Spleen (tissue), 11 donors: Measurements from ENCODE around the gene PHF21A. TPM values are rescaled to one million over a fixed set of nuclear protein-coding genes. Genes with fewer than 3 reads are reported as not detected.
A peak's percentile ranks its signal among the peaks of the same experiment; 100 is the strongest.

Experiments
- DNase-seq: peaks from one replicate; pipeline ENCODE4 v3.0.0-alpha.2; 2020
- H3K27ac ChIP-seq, 8 donors: fragments of 200-600 bp; sonication (generic) in 7 of 8; 1 replicate in 4 of 8; 2 replicates in 4 of 8; pipeline versions ENCODE4 v1.5.0 to v1.8.0; 2016 to 2021; ENCODE audit warnings: inconsistent platforms in 4 of 8, mild to moderate bottlenecking in 4 of 8, moderate library complexity in 1 of 8
- H3K27me3 ChIP-seq, 7 donors: fragments of 200-600 bp; sonication (generic) in 6 of 7; replicated peaks in 1 of 7; 1 replicate in 4 of 7; 2 replicates in 3 of 7; pipeline versions ENCODE4 v1.5.0 to v1.8.0; 2016 to 2021; ENCODE audit warnings: inconsistent platforms in 3 of 7, mild to moderate bottlenecking in 1 of 7
- H3K36me3 ChIP-seq, 6 donors: fragments of 200-600 bp; sonication (generic) in 5 of 6; 1 replicate in 4 of 6; 2 replicates in 2 of 6; pipeline versions ENCODE4 v1.5.0 to v1.8.0; 2016 to 2021; ENCODE audit warnings: inconsistent platforms in 2 of 6
- H3K4me1 ChIP-seq, 6 donors: fragments of 200-600 bp; sonication (generic) in 5 of 6; 1 replicate in 3 of 6; 2 replicates in 3 of 6; pipeline versions ENCODE4 v1.5.0 to v1.8.0; 2016 to 2021; ENCODE audit warnings: inconsistent platforms in 3 of 6
- H3K4me3 ChIP-seq, 8 donors: fragments of 200-600 bp; sonication (generic) in 7 of 8; 1 replicate in 4 of 8; 2 replicates in 4 of 8; pipeline versions ENCODE4 v1.5.0 to v1.8.0; 2016 to 2021; ENCODE audit warnings: inconsistent platforms in 4 of 8, mild to moderate bottlenecking in 4 of 8, moderate library complexity in 2 of 8
- H3K9me3 ChIP-seq, 8 donors: fragments of 200-600 bp; sonication (generic) in 7 of 8; 1 replicate in 4 of 8; 2 replicates in 4 of 8; pipeline versions ENCODE4 v1.5.0 to v1.8.0; 2016 to 2021; ENCODE audit warnings: inconsistent platforms in 4 of 8
- POLR2A ChIP-seq, 3 donors: fragments of 450-650 bp; IDR thresholded peaks; one replicate each; pipeline ENCODE4 v1.5.1; 2017; ENCODE audit warnings: antibody characterized with exemption in 3 of 3, mild to moderate bottlenecking in 1 of 3
- POLR2AphosphoS5 ChIP-seq, 3 donors: sonication (generic); formaldehyde crosslinking; IDR thresholded peaks; one replicate each; pipeline ENCODE4 v1.5.1; 2017; ENCODE audit warnings: antibody characterized with exemption in 3 of 3
- WGBS, 5 donors: extraction: QIAGEN DNeasy Blood & Tissue Kit in 3 of 5; methylation state at CpG; one replicate each; pipeline versions ENCODE4 v1.1.5 to v1.1.7; 2013 to 2018; 5-methylcytosine and 5-hydroxymethylcytosine counted together
- intact Hi-C: fragments of 100-400 bp; cut with DNase I; formaldehyde crosslinking; loops from one replicate; pipeline ENCODE4 v1.15.0; 2023; ENCODE audit warnings: low total_unique reads
- polyA plus RNA-seq, 3 donors: library from polyadenylated mRNA; stranded (reverse); fragments of 200-250 nt; gene quantifications; one replicate each; pipeline ENCODE4 v1.2.1, GENCODE V29; 2013
- total RNA-seq, 7 donors: library from RNA; depleted of rRNA in 3 of 7; stranded (reverse); fragments of >200 nt in 3 of 7; fragmentation: NEBNext Ultra II Directional in 4 of 7; extraction: Animal tissue kit (Norgen Biotek cat#: 25700) in 4 of 7; gene quantifications; one replicate each; pipeline versions ENCODE4 v1.1.0 to v1.2.1, GENCODE V29; 2016 to 2021
- TF ChIP-seq, protein P1 (sequence below), 11 experiments: fragments of 200-600 bp in 7 of 11; fragments of 450-650 bp in 4 of 11; sonication (generic) in 4 of 11; IDR thresholded peaks in 8 of 11; conservative IDR thresholded peaks in 3 of 11; 1 replicate in 7 of 11; 2 replicates in 4 of 11; pipeline versions ENCODE4 v1.4.0 to v1.8.0; 2016 to 2021; ENCODE audit warnings: antibody characterized with exemption in 11 of 11, inconsistent platforms in 4 of 11, mild to moderate bottlenecking in 1 of 11
- donor health status: healthy with polysubstance abuse.
- donor health status: DM: no; HTN: no; CAD: no; lungs with moderate emphysema.
- donor health status: DM: no; HTN: no; CAD: no.
- donor health status: Bipolar disorder and iron deficiency.
- donor health status: healthy.
- donor health status: DM: no; HTN: no; CAD: no.
- donor health status: DM: yes; HTN: yes; CAD: no.

Gene PHF21A
- total and polyA plus RNA-seq, 10 donors: 9.2 to 110 (median 79.7) TPM

DNA sequence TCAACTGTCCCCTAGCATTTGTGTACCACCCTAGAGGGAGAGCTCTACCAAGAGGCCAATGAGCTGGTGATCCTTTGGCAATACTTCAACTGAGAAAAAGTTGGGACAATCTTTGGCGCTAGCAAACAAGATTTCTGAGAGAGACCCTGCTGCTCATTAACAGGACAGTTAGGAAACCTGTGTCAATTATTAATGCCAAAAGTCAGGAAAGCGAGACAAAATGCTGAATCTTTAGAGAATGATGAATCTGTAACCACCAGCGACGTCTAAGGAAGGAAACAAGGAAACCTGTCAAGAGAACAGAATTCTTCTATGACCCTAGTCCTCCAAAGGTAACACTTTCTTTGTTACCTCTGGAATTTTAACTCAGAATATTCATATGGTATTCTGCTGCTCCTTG, 178.9 kb downstream of the PHF21A start:
- intact Hi-C loops: no loop called here
- WGBS, 5 donors: 95 to 97% (median 96%) methylated on average over 4 of the region's 4 CpGs
- peaks cover 0 to 24% (median 2%) of the 10 kb centered on the region in 6 donors for H3K4me1 ChIP-seq
- no peak overlapping the region for H3K4me3 ChIP-seq
- no peak overlapping the region for H3K27ac ChIP-seq
- H3K9me3 ChIP-seq: no peaks in the 10 kb centered on the region
- H3K27me3 ChIP-seq: no peaks in the 10 kb centered on the region
- H3K36me3 ChIP-seq: peaks cover under 1 to 100% (median 53%) of the 10 kb centered on the region in 6 donors
- TF ChIP-seq POLR2AphosphoS5 (IDR thresholded peaks at IDR 0.05) (no peak), POLR2A (IDR thresholded peaks at IDR 0.05) (no peak)
- TF ChIP-seq, protein P1, sequence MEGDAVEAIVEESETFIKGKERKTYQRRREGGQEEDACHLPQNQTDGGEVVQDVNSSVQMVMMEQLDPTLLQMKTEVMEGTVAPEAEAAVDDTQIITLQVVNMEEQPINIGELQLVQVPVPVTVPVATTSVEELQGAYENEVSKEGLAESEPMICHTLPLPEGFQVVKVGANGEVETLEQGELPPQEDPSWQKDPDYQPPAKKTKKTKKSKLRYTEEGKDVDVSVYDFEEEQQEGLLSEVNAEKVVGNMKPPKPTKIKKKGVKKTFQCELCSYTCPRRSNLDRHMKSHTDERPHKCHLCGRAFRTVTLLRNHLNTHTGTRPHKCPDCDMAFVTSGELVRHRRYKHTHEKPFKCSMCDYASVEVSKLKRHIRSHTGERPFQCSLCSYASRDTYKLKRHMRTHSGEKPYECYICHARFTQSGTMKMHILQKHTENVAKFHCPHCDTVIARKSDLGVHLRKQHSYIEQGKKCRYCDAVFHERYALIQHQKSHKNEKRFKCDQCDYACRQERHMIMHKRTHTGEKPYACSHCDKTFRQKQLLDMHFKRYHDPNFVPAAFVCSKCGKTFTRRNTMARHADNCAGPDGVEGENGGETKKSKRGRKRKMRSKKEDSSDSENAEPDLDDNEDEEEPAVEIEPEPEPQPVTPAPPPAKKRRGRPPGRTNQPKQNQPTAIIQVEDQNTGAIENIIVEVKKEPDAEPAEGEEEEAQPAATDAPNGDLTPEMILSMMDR (IDR thresholded peaks at IDR 0.05 in 8 of 11, conservative IDR thresholded peaks at IDR 0.05 in 3 of 11): no peak
- DNase-seq: no peak

DNA sequence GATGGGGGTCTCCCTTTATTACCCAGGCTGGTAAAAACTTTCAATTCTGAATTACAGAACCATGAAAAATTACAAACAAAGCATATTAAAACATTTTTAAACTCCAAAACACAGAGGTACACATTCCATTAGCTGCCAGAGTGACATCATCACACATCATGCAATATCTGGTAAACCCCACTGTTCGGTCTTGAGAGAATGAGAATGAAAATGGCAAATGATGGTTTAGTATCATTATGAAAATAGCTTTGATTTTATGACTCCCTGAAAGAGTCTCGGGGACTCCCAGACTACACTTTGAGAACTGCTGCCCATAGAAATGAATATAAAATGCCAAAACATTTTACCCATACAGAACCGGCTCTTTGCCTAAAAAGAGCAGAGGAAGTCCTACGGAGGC, 180.0 kb downstream of the PHF21A start:
- Histone ChIP-seq H3K4me3 (no peak overlapping the region), H3K9me3 (no peaks in the 10 kb centered on the region), H3K27me3 (no peaks in the 10 kb centered on the region), H3K36me3 (peaks cover 3 to 100% (median 48%) of the 10 kb centered on the region in 6 donors), H3K27ac (no peak overlapping the region), H3K4me1 (peaks cover 0 to 35% (median 3%) of the 10 kb centered on the region in 6 donors)
- no peak for DNase-seq
- intact Hi-C loops: no loop called here
- no peak for TF ChIP-seq POLR2AphosphoS5 (IDR thresholded peaks at IDR 0.05)
- TF ChIP-seq, protein P1 (IDR thresholded peaks at IDR 0.05 in 8 of 11, conservative IDR thresholded peaks at IDR 0.05 in 3 of 11): no peak
- no peak for TF ChIP-seq POLR2A (IDR thresholded peaks at IDR 0.05)
- 78 to 94% (median 84%) methylated on average over 4 of the region's 4 CpGs for WGBS, 5 donors

DNA sequence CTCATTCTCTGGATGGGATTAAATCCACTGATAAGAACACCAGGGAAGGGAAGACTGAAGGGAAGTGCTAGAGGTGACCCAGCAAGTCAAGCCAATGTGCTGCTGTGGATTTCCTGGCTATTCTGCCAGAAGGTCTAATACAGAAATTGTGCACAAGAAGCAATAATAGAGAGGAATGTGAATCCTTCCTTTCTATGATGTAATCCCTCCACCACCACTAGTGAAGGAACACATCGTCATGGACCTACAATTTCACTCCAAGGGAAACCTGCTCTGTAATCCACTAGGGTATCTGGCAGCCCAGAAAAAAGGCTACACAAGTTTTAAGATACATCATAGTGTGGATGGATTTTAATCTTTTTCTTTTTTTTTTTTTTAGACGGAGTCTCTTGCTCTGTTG, 181.4 kb downstream of the PHF21A start:
- intact Hi-C loops: no loop called here
- no peak for DNase-seq
- Histone ChIP-seq H3K27ac (no peak overlapping the region), H3K4me3 (no peak overlapping the region), H3K9me3 (no peaks in the 10 kb centered on the region), H3K27me3 (no peaks in the 10 kb centered on the region), H3K4me1 (peaks cover 0 to 49% (median 16%) of the 10 kb centered on the region in 6 donors), H3K36me3 (peaks cover 3 to 100% (median 45%) of the 10 kb centered on the region in 6 donors)
- TF ChIP-seq, protein P1 (IDR thresholded peaks at IDR 0.05 in 8 of 11, conservative IDR thresholded peaks at IDR 0.05 in 3 of 11): no peak
- TF ChIP-seq POLR2AphosphoS5 (IDR thresholded peaks at IDR 0.05) (no peak), POLR2A (IDR thresholded peaks at IDR 0.05) (no peak)
- WGBS, 5 donors: 79 to 94% (median 84%) methylated on average over 2 of the region's 2 CpGs

DNA sequence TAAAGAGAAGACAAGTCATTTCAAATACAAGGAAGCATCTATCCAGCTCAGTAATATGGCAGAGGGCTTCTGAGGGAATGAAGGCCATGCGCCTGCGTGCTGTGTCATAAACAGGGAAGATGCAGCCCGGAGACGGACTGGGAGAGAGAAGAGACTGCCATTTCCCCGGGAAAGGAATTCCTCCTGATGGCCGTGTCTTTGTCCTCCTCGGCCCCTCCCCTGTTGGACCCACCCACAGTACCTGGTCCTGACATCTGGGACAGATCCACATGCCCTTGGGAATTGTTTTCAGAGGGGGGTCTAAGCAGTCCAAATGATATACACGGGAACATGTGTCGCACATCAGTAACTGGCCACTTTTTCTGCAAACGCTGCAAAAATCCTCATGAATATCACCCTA, 183.3 kb downstream of the PHF21A start:
- Histone ChIP-seq H3K36me3 (peaks cover 3 to 100% (median 52%) of the 10 kb centered on the region in 6 donors), H3K27ac (peak overlapping the region in 3 of 8 donors; percentile 17 to 51 (median 19)), H3K4me1 (peaks cover 8 to 69% (median 29%) of the 10 kb centered on the region in 6 donors), H3K27me3 (no peaks in the 10 kb centered on the region), H3K9me3 (no peaks in the 10 kb centered on the region), H3K4me3 (no peak overlapping the region)
- intact Hi-C loops: no loop called here
- TF ChIP-seq POLR2AphosphoS5 (IDR thresholded peaks at IDR 0.05) (no peak), POLR2A (IDR thresholded peaks at IDR 0.05) (no peak)
- TF ChIP-seq, protein P1 (IDR thresholded peaks at IDR 0.05 in 8 of 11, conservative IDR thresholded peaks at IDR 0.05 in 3 of 11): no peak
- 94 to 98% (median 95%) methylated on average over 10 of the region's 10 CpGs for WGBS, 5 donors
- DNase-seq: no peak
